ENCODE results near the gene TBL1XR1. TPM values are rescaled to one million over a fixed set of nuclear protein-coding genes. Genes with fewer than 3 reads are reported as not detected.

TBL1XR1 gene
- total RNA-seq, 1 experiment from 2014 or later: 77.6 TPM

GRCh38 chr3:177149106-177149505, 48.2 kb downstream of the TBL1XR1 start:
- Histone ChIP-seq H3K4me3 (ENCODE audit: low read length) (no peak overlapping the region), H3K27me3 (ENCODE audit: low read length) (no peaks in the 10 kb centered on the region), H3F3A (ENCODE audit: low read length, unreplicated experiment) (no peaks in the 10 kb centered on the region), H3K36me3 (ENCODE audit: low read depth, low read length) (no peaks in the 10 kb centered on the region), H3K4me1 (ENCODE audit: insufficient read depth, low read length) (peaks cover 34% of the 10 kb centered on the region), H3K27ac (ENCODE audit: low read length) (no peak overlapping the region), H3K4me2 (ENCODE audit: low read length) (no peak overlapping the region), H3K9me2 (replicated peaks; ENCODE audit: low read length) (no peaks in the 10 kb centered on the region), H3K9me3 (ENCODE audit: low read length) (no peaks in the 10 kb centered on the region), H3K9ac (ENCODE audit: low read length) (no peak overlapping the region), H3K79me2 (ENCODE audit: low read length) (peaks cover 99% of the 10 kb centered on the region), H2AFZ (ENCODE audit: low read length) (no peak overlapping the region), H4K20me1 (ENCODE audit: low read length) (peaks cover 31% of the 10 kb centered on the region)
- CTCF ChIA-PET: no interaction called here
- no peak for TF ChIP-seq EZH2phosphoT487 (IDR thresholded peaks at IDR 0.05; ENCODE audit: borderline replicate concordance, low read length)
- TF ChIP-seq, protein P1, sequence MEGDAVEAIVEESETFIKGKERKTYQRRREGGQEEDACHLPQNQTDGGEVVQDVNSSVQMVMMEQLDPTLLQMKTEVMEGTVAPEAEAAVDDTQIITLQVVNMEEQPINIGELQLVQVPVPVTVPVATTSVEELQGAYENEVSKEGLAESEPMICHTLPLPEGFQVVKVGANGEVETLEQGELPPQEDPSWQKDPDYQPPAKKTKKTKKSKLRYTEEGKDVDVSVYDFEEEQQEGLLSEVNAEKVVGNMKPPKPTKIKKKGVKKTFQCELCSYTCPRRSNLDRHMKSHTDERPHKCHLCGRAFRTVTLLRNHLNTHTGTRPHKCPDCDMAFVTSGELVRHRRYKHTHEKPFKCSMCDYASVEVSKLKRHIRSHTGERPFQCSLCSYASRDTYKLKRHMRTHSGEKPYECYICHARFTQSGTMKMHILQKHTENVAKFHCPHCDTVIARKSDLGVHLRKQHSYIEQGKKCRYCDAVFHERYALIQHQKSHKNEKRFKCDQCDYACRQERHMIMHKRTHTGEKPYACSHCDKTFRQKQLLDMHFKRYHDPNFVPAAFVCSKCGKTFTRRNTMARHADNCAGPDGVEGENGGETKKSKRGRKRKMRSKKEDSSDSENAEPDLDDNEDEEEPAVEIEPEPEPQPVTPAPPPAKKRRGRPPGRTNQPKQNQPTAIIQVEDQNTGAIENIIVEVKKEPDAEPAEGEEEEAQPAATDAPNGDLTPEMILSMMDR (conservative IDR thresholded peaks at IDR 0.05; ENCODE audit: low read depth, low read length): no peak
- TF ChIP-seq EZH2 (IDR thresholded peaks at IDR 0.05; ENCODE audit: low read length, unreplicated experiment): no peak
- DNase-seq (no peak), ATAC-seq (no peak)
- intact Hi-C loops (cut with micrococcal nuclease): no loop called here
- no TSS peak for BruUV-seq (replicated peaks)
- POLR2A ChIA-PET (ENCODE audit: unreplicated experiment): no interaction called here

DNA sequence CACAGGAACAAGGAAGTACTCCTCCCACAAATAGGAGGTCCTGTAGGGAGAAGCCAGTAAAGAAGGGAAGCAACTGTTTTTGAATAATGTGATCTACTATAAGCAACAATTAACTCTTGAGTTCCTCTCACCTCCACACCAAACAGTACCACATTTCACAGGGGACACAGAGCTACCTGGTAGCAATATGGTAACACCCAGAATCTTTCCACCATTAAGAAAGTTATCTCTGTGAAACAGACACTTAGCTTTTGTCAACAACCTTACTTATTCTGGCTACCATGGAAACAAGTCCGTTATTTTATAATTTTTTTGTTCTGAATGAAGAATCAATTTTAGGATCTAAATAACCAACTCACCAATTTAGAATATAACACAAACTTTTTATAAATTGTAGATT, 49.5 kb downstream of the TBL1XR1 start:
- no peaks in the 10 kb centered on the region for H3K27me3 ChIP-seq (ENCODE audit: low read length)
- DNase-seq: no peak
- H3K79me2 ChIP-seq (ENCODE audit: low read length): peaks cover 99% of the 10 kb centered on the region
- peaks cover 34% of the 10 kb centered on the region for H3K4me1 ChIP-seq (ENCODE audit: insufficient read depth, low read length)
- ATAC-seq: no peak
- H2AFZ ChIP-seq (ENCODE audit: low read length): no peak overlapping the region
- BruUV-seq (replicated peaks): no TSS peak
- ChIA-PET CTCF (no interaction called here), POLR2A (ENCODE audit: unreplicated experiment) (no interaction called here)
- H4K20me1 ChIP-seq (ENCODE audit: low read length): peaks cover 31% of the 10 kb centered on the region
- H3K9me2 ChIP-seq (replicated peaks; ENCODE audit: low read length): no peaks in the 10 kb centered on the region
- H3K9me3 ChIP-seq (ENCODE audit: low read length): no peaks in the 10 kb centered on the region
- TF ChIP-seq EZH2phosphoT487 (IDR thresholded peaks at IDR 0.05; ENCODE audit: borderline replicate concordance, low read length) (no peak), EZH2 (IDR thresholded peaks at IDR 0.05; ENCODE audit: low read length, unreplicated experiment) (no peak)
- TF ChIP-seq, protein P1 (conservative IDR thresholded peaks at IDR 0.05; ENCODE audit: low read depth, low read length): no peak
- intact Hi-C loops (cut with micrococcal nuclease): no loop called here
- H3K27ac ChIP-seq (ENCODE audit: low read length): no peak overlapping the region
- H3K9ac ChIP-seq (ENCODE audit: low read length): no peak overlapping the region
- H3K4me2 ChIP-seq (ENCODE audit: low read length): no peak overlapping the region
- no peaks in the 10 kb centered on the region for H3F3A ChIP-seq (ENCODE audit: low read length, unreplicated experiment)
- no peak overlapping the region for H3K4me3 ChIP-seq (ENCODE audit: low read length)
- no peaks in the 10 kb centered on the region for H3K36me3 ChIP-seq (ENCODE audit: low read depth, low read length)

GRCh38 chr3:177146646-177147045, 50.6 kb downstream of the TBL1XR1 start:
- Histone ChIP-seq H3K9me3 (ENCODE audit: low read length) (no peaks in the 10 kb centered on the region), H4K20me1 (ENCODE audit: low read length) (peaks cover 27% of the 10 kb centered on the region), H3K27me3 (ENCODE audit: low read length) (no peaks in the 10 kb centered on the region), H3K9me2 (replicated peaks; ENCODE audit: low read length) (no peaks in the 10 kb centered on the region), H3K4me3 (ENCODE audit: low read length) (no peak overlapping the region), H3K4me2 (ENCODE audit: low read length) (no peak overlapping the region), H2AFZ (ENCODE audit: low read length) (no peak overlapping the region), H3K27ac (ENCODE audit: low read length) (no peak overlapping the region), H3K9ac (ENCODE audit: low read length) (no peak overlapping the region), H3K79me2 (ENCODE audit: low read length) (peaks cover 99% of the 10 kb centered on the region), H3K36me3 (ENCODE audit: low read depth, low read length) (no peaks in the 10 kb centered on the region), H3K4me1 (ENCODE audit: insufficient read depth, low read length) (peaks cover 34% of the 10 kb centered on the region), H3F3A (ENCODE audit: low read length, unreplicated experiment) (no peaks in the 10 kb centered on the region)
- BruUV-seq (replicated peaks): no TSS peak
- intact Hi-C loops (cut with micrococcal nuclease): no loop called here
- ATAC-seq (no peak), DNase-seq (peak; percentile 26)
- TF ChIP-seq EZH2phosphoT487 (IDR thresholded peaks at IDR 0.05; ENCODE audit: borderline replicate concordance, low read length): no peak
- no peak for TF ChIP-seq EZH2 (IDR thresholded peaks at IDR 0.05; ENCODE audit: low read length, unreplicated experiment)
- TF ChIP-seq, protein P1 (conservative IDR thresholded peaks at IDR 0.05; ENCODE audit: low read depth, low read length): no peak
- POLR2A ChIA-PET (ENCODE audit: unreplicated experiment): interaction anchor here (0.6 kb wide), 1 partner anchor 21 kb away, joined by 3 read pairs; no protein-coding TSS in a partner anchor
- CTCF ChIA-PET: no interaction called here

Data from PC-3 (cell line).